ENCODE results near the gene NOXA1. TPM values are rescaled to one million over a fixed set of nuclear protein-coding genes. Genes with fewer than 3 reads are reported as not detected.
"Not testable (repeated sequence)": the region's sequence is repeated elsewhere in the genome, so short reads cannot be mapped to it uniquely, and the experiment has no call there.

The NOXA1 gene, protein sequence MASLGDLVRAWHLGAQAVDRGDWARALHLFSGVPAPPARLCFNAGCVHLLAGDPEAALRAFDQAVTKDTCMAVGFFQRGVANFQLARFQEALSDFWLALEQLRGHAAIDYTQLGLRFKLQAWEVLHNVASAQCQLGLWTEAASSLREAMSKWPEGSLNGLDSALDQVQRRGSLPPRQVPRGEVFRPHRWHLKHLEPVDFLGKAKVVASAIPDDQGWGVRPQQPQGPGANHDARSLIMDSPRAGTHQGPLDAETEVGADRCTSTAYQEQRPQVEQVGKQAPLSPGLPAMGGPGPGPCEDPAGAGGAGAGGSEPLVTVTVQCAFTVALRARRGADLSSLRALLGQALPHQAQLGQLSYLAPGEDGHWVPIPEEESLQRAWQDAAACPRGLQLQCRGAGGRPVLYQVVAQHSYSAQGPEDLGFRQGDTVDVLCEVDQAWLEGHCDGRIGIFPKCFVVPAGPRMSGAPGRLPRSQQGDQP
- total RNA-seq = 3.8 TPM
- polyA plus RNA-seq = 1 to 10 TPM in 2 of 4 donors, under 1 TPM in 2; 0.83 to 3.3 (median 1.4) TPM

DNA sequence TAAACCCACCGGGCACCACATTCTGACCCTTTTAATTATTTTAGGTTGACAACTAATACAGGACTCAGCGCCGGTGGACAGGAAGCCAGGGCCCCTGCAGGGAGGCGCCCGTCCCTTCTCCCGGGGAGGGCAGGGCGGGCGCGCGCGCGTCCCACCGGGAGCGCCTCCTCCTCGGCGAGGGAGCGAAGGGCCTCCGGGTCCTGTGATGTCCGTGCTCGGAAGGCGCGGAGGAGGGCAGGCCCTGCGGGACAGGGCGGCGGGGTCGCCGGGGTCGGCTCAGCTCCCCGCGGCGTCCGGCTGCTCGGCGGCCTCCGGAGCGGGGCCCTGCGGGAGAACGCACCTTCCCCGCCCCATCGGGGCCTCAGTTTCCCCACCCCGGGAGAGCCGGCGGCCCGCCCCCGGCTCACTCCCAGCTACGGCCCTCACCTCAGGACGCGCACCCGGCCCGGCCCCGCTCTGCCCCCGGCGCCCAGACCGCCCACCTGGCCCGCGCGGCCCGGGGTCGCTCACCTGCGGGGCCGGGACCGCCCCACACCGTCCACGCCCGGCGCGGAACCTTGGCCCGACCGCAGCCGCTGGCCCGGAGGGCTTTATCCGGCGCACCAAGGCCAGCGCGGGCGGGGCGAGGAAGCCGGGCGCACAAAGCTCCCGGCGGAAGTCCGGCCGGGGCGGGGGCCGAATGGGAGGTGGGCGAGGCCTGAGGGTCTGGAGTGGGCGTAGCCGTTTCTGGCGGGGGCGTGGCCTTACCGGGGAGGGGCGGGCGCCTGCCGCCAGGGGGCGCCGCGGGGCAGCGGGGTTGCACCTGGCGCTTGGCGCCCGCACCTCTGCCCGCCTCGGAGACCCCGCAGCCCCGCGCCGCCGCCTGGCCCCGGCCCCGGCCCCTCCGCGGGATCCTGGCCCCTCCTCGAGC lies at the start of gene NOXA1, which contains the start of gene EXD3:
TSS of gene NOXA1 (plus strand) at position 790 of the 910 bp plus-strand sequence. CDS start 137 bp downstream, outside the sequence.
TSS of gene EXD3 (minus strand) at position 559 of the 910 bp plus-strand sequence. CDS start 27,805 bp downstream, outside the sequence.
- DNase-seq (peak; percentile 90 to 94 (median 91)), ATAC-seq (ENCODE audit: low read depth in 2 of 2) (peak; percentile 89 to 94)
- Mint-ChIP-seq H3K27ac (peak within 1 kb of the TSS; percentile 65 to 85 (median 78)), H3K27me3 (peaks cover 4% of the 10 kb centered on the region), H3K9me3 (no peaks in the 10 kb centered on the region), H3K4me1 (peaks cover 0 to 21% (median 12%) of the 10 kb centered on the region in 4 donors), H3K36me3 (no peaks in the 10 kb centered on the region), H3K4me3 (peak within 1 kb of the TSS; percentile 78 to 90 (median 88))
- Histone ChIP-seq H3K27ac (ENCODE audit: insufficient read depth, low read length, poor library complexity, severe bottlenecking) (peak within 1 kb of the TSS; percentile 33), H3K36me3 (ENCODE audit: control insufficient read depth, insufficient read depth, low read length) (no peaks in the 10 kb centered on the region), H3K9me3 (ENCODE audit: control insufficient read depth in 2 of 2, low read length in 2 of 2) (no peaks in the 10 kb centered on the region), H3K27me3 (ENCODE audit: control insufficient read depth, insufficient read depth, low read length) (no peaks in the 10 kb centered on the region), H3K4me3 (ENCODE audit: low read depth, low read length) (peak within 1 kb of the TSS; percentile 66), H3K4me1 (ENCODE audit: control insufficient read depth, insufficient read depth, low read length, poor library complexity, severe bottlenecking) (peaks cover 18% of the 10 kb centered on the region)

- Histone ChIP-seq H3K27ac (ENCODE audit: insufficient read depth, low read length, poor library complexity, severe bottlenecking) (no peak overlapping the region), H3K4me3 (ENCODE audit: low read depth, low read length) (no peak overlapping the region), H3K4me1 (ENCODE audit: control insufficient read depth, insufficient read depth, low read length, poor library complexity, severe bottlenecking) (no peaks in the 10 kb centered on the region), H3K27me3 (ENCODE audit: control insufficient read depth, insufficient read depth, low read length) (no peaks in the 10 kb centered on the region), H3K36me3 (ENCODE audit: control insufficient read depth, insufficient read depth, low read length) (no peaks in the 10 kb centered on the region), H3K9me3 (ENCODE audit: control insufficient read depth in 2 of 2, low read length in 2 of 2) (peaks cover 0 to 3% of the 10 kb centered on the region in 2 experiments)
- peaks cover 0 to 4% (median 2%) of the 10 kb centered on the region in 4 donors for H3K4me1 Mint-ChIP-seq
- no peaks in the 10 kb centered on the region for H3K27me3 Mint-ChIP-seq
- ATAC-seq (ENCODE audit: low read depth in 2 of 2) = no peak
- H3K27ac Mint-ChIP-seq = no peak overlapping the region
- peaks cover 0 to 2% (median 0%) of the 10 kb centered on the region in 7 donors for H3K9me3 Mint-ChIP-seq
- H3K36me3 Mint-ChIP-seq = peaks cover 5% of the 10 kb centered on the region
- no peak overlapping the region for H3K4me3 Mint-ChIP-seq
- DNase-seq = no peak
Measured at GRCh38 chr9:137373611-137373980, 49.6 kb upstream of the NOXA1 start.

GRCh38 chr9:137374131-137374845 lies 48.9 kb upstream of the NOXA1 start:
- Mint-ChIP-seq H3K27me3 (no peaks in the 10 kb centered on the region), H3K36me3 (peaks cover 6% of the 10 kb centered on the region), H3K4me3 (no peak overlapping the region), H3K4me1 (peaks cover 0 to 4% (median 2%) of the 10 kb centered on the region in 4 donors), H3K9me3 (peaks cover 0 to 2% (median 0%) of the 10 kb centered on the region in 7 donors), H3K27ac (no peak overlapping the region)
- peaks cover 0 to 3% of the 10 kb centered on the region in 2 experiments for H3K9me3 ChIP-seq (ENCODE audit: control insufficient read depth in 2 of 2, low read length in 2 of 2)
- no peaks in the 10 kb centered on the region for H3K27me3 ChIP-seq (ENCODE audit: control insufficient read depth, insufficient read depth, low read length)
- no peaks in the 10 kb centered on the region for H3K4me1 ChIP-seq (ENCODE audit: control insufficient read depth, insufficient read depth, low read length, poor library complexity, severe bottlenecking)
- no peak overlapping the region for H3K27ac ChIP-seq (ENCODE audit: insufficient read depth, low read length, poor library complexity, severe bottlenecking)
- DNase-seq (no peak), ATAC-seq (ENCODE audit: low read depth in 2 of 2) (no peak)
- no peak overlapping the region for H3K4me3 ChIP-seq (ENCODE audit: low read depth, low read length)
- no peaks in the 10 kb centered on the region for H3K36me3 ChIP-seq (ENCODE audit: control insufficient read depth, insufficient read depth, low read length)

DNA sequence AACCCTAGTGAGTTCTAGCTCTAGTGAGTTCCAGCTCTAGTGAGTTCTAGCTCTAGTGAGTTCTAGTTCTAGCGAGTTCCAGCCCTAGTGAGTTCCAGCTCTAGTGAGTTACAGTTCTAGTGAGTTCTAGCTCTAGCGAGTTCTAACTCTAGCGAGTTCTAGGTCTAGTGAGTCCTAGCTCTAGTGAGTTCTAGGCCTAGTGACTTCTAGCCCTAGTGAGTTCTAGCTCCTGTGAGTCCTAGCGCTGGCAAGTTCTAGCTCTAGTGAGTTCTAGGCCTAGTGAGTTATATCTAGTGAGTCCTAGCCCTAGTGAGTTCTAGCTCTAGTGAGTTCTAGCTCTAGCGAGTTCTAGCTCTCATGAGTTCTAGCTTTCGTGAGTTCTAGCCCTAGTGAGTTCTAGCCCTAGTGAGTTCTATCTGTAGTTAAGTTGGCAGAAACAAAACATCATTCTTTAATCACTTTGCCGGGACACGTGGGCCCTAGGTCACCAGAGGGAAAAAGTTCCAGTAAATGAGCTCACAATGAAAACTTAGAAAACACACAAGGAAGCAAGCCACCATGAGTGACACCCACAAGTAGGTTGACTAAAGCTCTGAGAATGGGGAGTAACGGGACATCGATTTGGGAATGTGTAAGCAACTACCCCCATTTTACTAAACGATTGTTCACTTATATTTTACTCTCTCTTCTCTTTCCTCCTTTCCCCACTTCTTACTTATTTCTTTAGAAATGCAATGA lies 47.7 kb upstream of the NOXA1 start:
- Mint-ChIP-seq H3K9me3 (peaks cover 0 to 2% (median 0%) of the 10 kb centered on the region in 7 donors), H3K27me3 (no peaks in the 10 kb centered on the region), H3K4me3 (no peak overlapping the region), H3K4me1 (peaks cover 0 to 4% (median 2%) of the 10 kb centered on the region in 4 donors), H3K27ac (no peak overlapping the region), H3K36me3 (peaks cover 6% of the 10 kb centered on the region)
- no peak for DNase-seq
- no peaks in the 10 kb centered on the region for H3K36me3 ChIP-seq (ENCODE audit: control insufficient read depth, insufficient read depth, low read length)
- H3K27ac ChIP-seq (ENCODE audit: insufficient read depth, low read length, poor library complexity, severe bottlenecking) = no peak overlapping the region
- no peaks in the 10 kb centered on the region for H3K4me1 ChIP-seq (ENCODE audit: control insufficient read depth, insufficient read depth, low read length, poor library complexity, severe bottlenecking)
- no peak for ATAC-seq (ENCODE audit: low read depth in 2 of 2)
- peaks cover 0 to 3% of the 10 kb centered on the region in 2 experiments for H3K9me3 ChIP-seq (ENCODE audit: control insufficient read depth in 2 of 2, low read length in 2 of 2)
- no peak overlapping the region for H3K4me3 ChIP-seq (ENCODE audit: low read depth, low read length)
- H3K27me3 ChIP-seq (ENCODE audit: control insufficient read depth, insufficient read depth, low read length) = no peaks in the 10 kb centered on the region

- H3K27me3 Mint-ChIP-seq = no peaks in the 10 kb centered on the region
- no peaks in the 10 kb centered on the region for H3K4me1 ChIP-seq (ENCODE audit: control insufficient read depth, insufficient read depth, low read length, poor library complexity, severe bottlenecking)
- no peaks in the 10 kb centered on the region for H3K27me3 ChIP-seq (ENCODE audit: control insufficient read depth, insufficient read depth, low read length)
- H3K4me1 Mint-ChIP-seq = peaks cover 0 to 4% (median 2%) of the 10 kb centered on the region in 4 donors
- no peak overlapping the region for H3K27ac Mint-ChIP-seq
- no peak for ATAC-seq (ENCODE audit: low read depth in 2 of 2)
- no peak overlapping the region for H3K4me3 Mint-ChIP-seq
- H3K9me3 Mint-ChIP-seq = peaks cover 0 to 2% (median 0%) of the 10 kb centered on the region in 7 donors
- H3K4me3 ChIP-seq (ENCODE audit: low read depth, low read length) = no peak overlapping the region
- DNase-seq = no peak
- H3K36me3 Mint-ChIP-seq = peaks cover 6% of the 10 kb centered on the region
- no peak overlapping the region for H3K27ac ChIP-seq (ENCODE audit: insufficient read depth, low read length, poor library complexity, severe bottlenecking)
- no peaks in the 10 kb centered on the region for H3K36me3 ChIP-seq (ENCODE audit: control insufficient read depth, insufficient read depth, low read length)
- peaks cover 0 to 3% of the 10 kb centered on the region in 2 experiments for H3K9me3 ChIP-seq (ENCODE audit: control insufficient read depth in 2 of 2, low read length in 2 of 2)
Measured at GRCh38 chr9:137376386-137376785, 46.8 kb upstream of the NOXA1 start.

GRCh38 chr9:137378688-137379410 lies 44.3 kb upstream of the NOXA1 start:
- not testable (repeated sequence) for H3K27ac Mint-ChIP-seq, DNase-seq

More at GRCh38 chr9:137378688-137379410, 44.3 kb upstream of the NOXA1 start:
- H3K36me3 Mint-ChIP-seq; H3K9me3 Mint-ChIP-seq; H3K4me1 ChIP-seq (ENCODE audit: control insufficient read depth, insufficient read depth, low read length, poor library complexity, severe bottlenecking); H3K4me3 ChIP-seq (ENCODE audit: low read depth, low read length); H3K36me3 ChIP-seq (ENCODE audit: control insufficient read depth, insufficient read depth, low read length); ATAC-seq (ENCODE audit: low read depth in 2 of 2); H3K27me3 Mint-ChIP-seq; H3K4me1 Mint-ChIP-seq; H3K27ac ChIP-seq (ENCODE audit: insufficient read depth, low read length, poor library complexity, severe bottlenecking); H3K4me3 Mint-ChIP-seq; H3K9me3 ChIP-seq (ENCODE audit: control insufficient read depth in 2 of 2, low read length in 2 of 2); H3K27me3 ChIP-seq (ENCODE audit: control insufficient read depth, insufficient read depth, low read length): not testable (repeated sequence)
